Esophagus muscularis mucosa (tissue), 4 donors: Measurements from ENCODE around the gene PTP4A1.

Experiments
- CTCF ChIP-seq, 3 experiments: fragments of 200-600 bp in 2 of 3; fragments of 450-650 bp in 1 of 3; sonication (generic) in 2 of 3; IDR thresholded peaks; one replicate each; pipeline ENCODE4 v1.5.1; 2017 to 2019; ENCODE audit warnings: antibody characterized with exemption in 3 of 3, mild to moderate bottlenecking in 2 of 3, moderate library complexity in 1 of 3
- EP300 ChIP-seq: sonication (generic); formaldehyde crosslinking; IDR thresholded peaks from one replicate; pipeline ENCODE4 v1.6.1; 2017; ENCODE audit warnings: antibody characterized with exemption
- POLR2A ChIP-seq: fragments of 450-650 bp; IDR thresholded peaks from one replicate; pipeline ENCODE4 v1.6.1; 2017; ENCODE audit warnings: antibody characterized with exemption, moderate library complexity, mild to moderate bottlenecking, low read depth
- POLR2AphosphoS5 ChIP-seq, 2 donors: sonication (generic); formaldehyde crosslinking; IDR thresholded peaks; one replicate each; pipeline ENCODE4 v1.6.1; 2017; ENCODE audit warnings: antibody characterized with exemption in 2 of 2

- no peak for TF ChIP-seq CTCF (IDR thresholded peaks at IDR 0.05)
- no peak for TF ChIP-seq EP300
- TF ChIP-seq POLR2A = no peak
- no peak for TF ChIP-seq POLR2AphosphoS5 (IDR thresholded peaks at IDR 0.05)
Measured at GRCh38 chr6:63533952-63534351, 38.3 kb upstream of the PTP4A1 start.
